Measurements from ENCODE around the gene PHLDA3.

PHLDA3 gene

GRCh38 chr1:201426479-201427310, 42.3 kb downstream of the PHLDA3 start:
- no peak for DNase-seq

- no peak for DNase-seq
Observed at GRCh38 chr1:201424146-201424545, 44.8 kb downstream of the PHLDA3 start.

GRCh38 chr1:201423655-201424054, 45.3 kb downstream of the PHLDA3 start:
- DNase-seq: no peak

DNA sequence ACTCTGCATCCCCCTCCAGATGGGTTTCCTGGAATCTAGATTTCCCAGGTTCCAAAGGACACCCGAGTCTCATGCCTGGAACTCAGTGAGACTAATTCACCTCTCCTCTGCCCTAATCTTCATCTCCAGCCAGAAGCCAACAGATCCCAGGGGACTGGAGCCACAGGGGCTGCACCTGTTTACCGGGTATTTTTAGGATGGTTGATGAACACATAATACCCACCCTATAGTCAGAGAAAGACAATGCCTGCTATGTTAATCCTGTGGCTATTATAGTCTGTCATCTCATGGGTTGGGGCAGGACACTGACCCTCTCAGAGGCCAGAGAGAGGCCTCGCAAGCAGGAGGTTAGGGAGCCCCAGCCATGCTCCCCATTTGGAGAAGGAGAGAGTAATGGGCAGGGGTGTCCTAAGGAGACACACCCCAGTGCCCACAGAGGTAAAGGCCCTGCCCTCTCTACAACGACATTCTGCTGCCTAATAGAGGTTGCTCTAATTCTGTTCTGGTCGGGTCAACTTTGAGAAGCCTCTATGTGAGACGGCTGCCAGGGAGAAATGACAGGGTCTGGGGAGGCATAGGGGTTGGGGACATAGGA, 46.5 kb downstream of the PHLDA3 start:
- DNase-seq: no peak

DNA sequence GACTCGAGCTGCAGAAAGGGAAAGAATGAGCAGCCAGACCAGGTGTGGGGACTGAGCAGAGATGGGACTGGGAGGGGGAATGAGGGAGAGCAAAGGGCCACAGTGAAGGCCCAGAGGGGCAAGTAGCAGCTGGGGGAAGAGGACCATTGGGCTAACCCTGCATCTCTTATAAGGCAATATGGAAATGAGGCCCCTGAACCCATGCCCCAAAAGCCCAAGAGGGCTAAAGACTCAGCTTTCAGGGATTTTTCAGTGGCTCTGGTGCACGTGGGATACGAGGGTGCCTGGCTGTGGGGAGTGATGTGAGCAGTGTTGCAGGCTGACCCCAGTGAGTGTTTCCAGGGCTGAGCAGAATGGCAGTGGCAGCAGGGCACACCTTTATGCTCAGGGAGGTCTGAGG, 47.0 kb downstream of the PHLDA3 start:
- no peak for DNase-seq

DNA sequence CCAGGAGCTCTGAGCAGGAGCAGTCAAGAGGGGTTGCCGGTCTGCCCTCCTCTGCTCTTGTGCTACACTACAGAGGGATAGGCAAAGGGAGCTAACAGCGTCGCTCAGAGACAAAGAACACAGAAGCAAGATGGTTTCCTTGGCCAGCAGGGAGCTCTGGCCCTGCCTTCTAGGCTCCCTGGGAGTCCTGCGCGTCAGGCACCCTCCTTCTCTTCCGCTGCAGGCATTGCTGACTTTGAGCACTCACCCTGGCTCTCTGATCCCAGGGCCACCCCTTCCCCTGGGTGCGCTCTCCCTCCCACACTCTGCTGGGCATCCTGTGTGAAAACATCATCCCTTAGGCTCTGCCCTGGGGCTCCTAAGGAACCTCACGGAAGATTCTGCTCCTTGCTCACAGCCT, 47.9 kb downstream of the PHLDA3 start:
- DNase-seq: no peak

GRCh38 chr1:201420608-201421002, 48.4 kb downstream of the PHLDA3 start:
- no peak for DNase-seq

DNA sequence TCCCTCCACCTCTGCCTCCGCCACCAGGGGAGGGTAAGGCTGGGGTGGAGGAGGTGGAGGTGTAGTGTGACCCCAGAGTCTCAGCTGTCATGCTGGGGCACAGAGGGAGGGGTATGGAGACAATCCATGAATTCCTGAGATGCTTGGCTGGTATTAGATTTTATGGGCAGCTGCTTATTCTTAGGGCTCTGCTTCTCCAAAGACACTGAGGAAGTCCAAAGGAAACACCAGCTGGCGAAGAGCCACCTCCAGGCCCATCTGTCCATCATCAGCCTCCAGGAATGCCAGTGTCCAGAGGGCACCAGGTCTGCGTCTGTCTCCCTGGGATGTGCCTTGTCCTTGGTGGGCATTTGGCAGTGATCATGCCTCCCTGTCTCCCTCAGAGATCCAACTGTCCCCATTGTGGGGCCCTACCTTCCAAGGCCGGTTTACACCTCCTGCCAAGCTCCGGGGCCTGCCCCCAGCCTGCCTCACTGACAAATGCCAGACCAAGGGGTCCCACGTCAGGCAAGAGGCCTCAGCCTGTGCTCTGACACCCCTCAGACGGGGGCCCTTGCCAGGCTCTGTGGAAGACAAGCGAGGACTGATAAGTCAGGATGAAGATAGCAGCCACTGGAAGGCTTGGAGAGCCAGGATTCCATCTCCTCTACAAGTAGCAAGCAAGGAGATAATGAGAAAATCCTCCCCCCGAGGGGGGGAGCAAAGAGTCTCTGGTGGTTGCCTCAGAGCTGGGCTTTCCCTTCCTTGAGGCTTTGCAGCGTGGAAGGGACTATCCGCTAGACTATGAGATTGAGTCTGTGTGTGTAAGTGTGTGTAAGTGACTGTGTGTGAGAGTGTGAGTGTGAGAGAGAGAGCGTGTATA, 49.0 kb downstream of the PHLDA3 start:
- DNase-seq: no peak

- no peak for DNase-seq
Observed at GRCh38 chr1:201419256-201419655, 49.7 kb downstream of the PHLDA3 start.

DNA sequence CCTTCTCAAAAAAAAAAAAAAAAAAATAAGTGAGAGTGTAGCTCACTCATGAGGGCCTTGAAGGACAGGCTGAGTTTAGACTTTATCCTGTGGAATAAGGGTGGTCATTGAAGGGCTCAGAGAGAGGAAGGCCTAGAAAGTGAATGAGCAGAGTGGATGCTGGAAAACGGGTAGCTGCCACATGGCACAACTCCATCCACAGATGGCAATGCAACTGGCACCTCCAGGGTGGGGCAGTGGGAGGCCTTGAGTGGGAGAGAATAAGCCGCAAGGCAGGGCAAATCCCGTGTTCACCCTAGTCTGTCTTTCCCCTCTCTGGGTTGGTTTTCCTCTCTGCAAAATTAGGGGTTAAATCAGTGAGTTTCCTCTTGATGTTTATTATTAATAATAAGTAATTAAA, 50.5 kb downstream of the PHLDA3 start:
- DNase-seq: no peak
